ENCODE measurements around the gene WARS2. TPM values are rescaled to one million over a fixed set of nuclear protein-coding genes. Genes with fewer than 3 reads are reported as not detected.

WARS2 gene
- total RNA-seq, 1 experiment from 2014 or later, result 27.7 TPM

DNA sequence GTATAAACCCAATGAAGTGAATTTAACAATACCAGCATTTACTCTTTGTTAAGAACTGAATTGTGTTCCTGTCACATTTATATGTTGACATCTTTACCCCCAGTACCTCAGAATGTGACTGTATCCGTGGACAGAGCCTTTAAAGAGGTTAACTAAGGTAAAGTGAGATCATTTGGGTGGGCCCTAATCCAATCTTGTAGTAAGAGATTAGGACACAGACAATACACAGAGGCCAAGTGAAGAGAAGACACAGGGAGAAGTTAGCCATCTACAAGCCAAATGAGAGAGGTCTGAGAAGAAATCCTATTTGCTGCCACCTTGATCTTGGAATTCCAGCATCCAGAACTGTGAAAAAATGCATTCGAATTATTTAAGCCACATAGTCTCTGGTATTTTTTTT, 22.9 kb upstream of the WARS2 start:
- no peaks in the 10 kb centered on the region for H3K9me3 Mint-ChIP-seq (ENCODE audit: unreplicated experiment)
- peaks cover 62% of the 10 kb centered on the region for H3K36me3 Mint-ChIP-seq (ENCODE audit: insufficient read depth, unreplicated experiment)
- no peak overlapping the region for H3K27ac Mint-ChIP-seq (ENCODE audit: low read depth, unreplicated experiment)
- intact Hi-C loops (cut with micrococcal nuclease), result no loop called here
- no peak overlapping the region for H3K4me3 Mint-ChIP-seq (ENCODE audit: unreplicated experiment)
- no TSS peak for BruUV-seq (replicated peaks)
- CTCF ChIA-PET, result no interaction called here
- H3K27me3 Mint-ChIP-seq (ENCODE audit: insufficient read depth, unreplicated experiment), result no peaks in the 10 kb centered on the region
- no peaks in the 10 kb centered on the region for H3K4me1 Mint-ChIP-seq (ENCODE audit: insufficient read depth, unreplicated experiment)
- TF ChIP-seq, protein P1, sequence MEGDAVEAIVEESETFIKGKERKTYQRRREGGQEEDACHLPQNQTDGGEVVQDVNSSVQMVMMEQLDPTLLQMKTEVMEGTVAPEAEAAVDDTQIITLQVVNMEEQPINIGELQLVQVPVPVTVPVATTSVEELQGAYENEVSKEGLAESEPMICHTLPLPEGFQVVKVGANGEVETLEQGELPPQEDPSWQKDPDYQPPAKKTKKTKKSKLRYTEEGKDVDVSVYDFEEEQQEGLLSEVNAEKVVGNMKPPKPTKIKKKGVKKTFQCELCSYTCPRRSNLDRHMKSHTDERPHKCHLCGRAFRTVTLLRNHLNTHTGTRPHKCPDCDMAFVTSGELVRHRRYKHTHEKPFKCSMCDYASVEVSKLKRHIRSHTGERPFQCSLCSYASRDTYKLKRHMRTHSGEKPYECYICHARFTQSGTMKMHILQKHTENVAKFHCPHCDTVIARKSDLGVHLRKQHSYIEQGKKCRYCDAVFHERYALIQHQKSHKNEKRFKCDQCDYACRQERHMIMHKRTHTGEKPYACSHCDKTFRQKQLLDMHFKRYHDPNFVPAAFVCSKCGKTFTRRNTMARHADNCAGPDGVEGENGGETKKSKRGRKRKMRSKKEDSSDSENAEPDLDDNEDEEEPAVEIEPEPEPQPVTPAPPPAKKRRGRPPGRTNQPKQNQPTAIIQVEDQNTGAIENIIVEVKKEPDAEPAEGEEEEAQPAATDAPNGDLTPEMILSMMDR (IDR thresholded peaks at IDR 0.05; ENCODE audit: unreplicated experiment), result no peak
- no peak for DNase-seq (ENCODE audit: unreplicated experiment)
- POLR2A ChIA-PET, result no interaction called here

DNA sequence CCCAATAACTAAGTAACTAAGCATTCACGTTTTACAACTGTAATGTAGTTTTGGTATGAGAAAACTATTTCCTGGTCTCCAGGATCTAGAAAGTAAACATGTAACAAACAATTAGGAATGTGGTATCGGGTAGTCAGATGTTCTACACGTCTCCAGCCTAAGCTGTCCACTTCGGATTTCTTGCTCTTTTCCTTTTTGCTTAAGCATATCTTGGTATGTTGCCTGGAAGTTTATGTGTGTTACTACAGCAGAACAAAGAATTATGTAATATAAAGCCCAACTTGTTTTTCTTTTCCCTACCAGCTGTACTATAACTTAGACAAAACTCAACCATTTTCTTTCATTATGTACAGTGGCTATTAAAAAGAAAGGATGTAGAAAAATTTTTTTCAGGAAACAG, 20.4 kb upstream of the WARS2 start:
- BruUV-seq (replicated peaks), result no TSS peak

DNA sequence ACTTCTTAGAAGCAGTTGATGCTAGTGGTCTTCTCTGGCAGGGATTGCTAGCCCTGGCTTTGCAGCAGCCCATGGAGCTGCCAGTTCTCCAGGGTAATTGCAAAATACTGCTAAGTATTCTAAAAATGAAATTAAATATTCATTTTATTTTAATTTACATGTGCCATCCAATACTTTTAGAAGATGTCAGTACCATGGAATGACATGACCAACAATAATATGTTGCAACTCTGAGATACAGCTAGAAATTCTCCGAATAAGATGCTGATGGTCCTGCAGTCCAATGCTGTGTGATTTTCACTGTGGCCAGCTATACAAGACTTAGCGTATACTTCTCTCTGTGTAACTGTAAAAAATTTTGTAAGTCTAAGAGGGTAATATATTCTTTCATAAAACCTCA, 20.0 kb upstream of the WARS2 start:
- CTCF ChIA-PET, result interaction anchor here (0.5 to 0.6 kb wide), 3 partner anchors 11 to 21 kb away, joined by 3 read pairs; no protein-coding TSS in a partner anchor
- Mint-ChIP-seq H3K4me1 (ENCODE audit: insufficient read depth, unreplicated experiment) (no peaks in the 10 kb centered on the region), H3K27ac (ENCODE audit: low read depth, unreplicated experiment) (peak overlapping the region; percentile 19), H3K4me3 (ENCODE audit: unreplicated experiment) (no peak overlapping the region), H3K36me3 (ENCODE audit: insufficient read depth, unreplicated experiment) (peaks cover 84% of the 10 kb centered on the region), H3K27me3 (ENCODE audit: insufficient read depth, unreplicated experiment) (no peaks in the 10 kb centered on the region), H3K9me3 (ENCODE audit: unreplicated experiment) (peaks cover 7% of the 10 kb centered on the region)
- intact Hi-C loops (cut with micrococcal nuclease), result no loop called here
- POLR2A ChIA-PET, result no interaction called here
- TF ChIP-seq, protein P1 (IDR thresholded peaks at IDR 0.05; ENCODE audit: unreplicated experiment), result no peak
- no peak for DNase-seq (ENCODE audit: unreplicated experiment)
- no TSS peak for BruUV-seq (replicated peaks)

More for the DNA sequence above, 20.4 kb upstream of the WARS2 start:
- ChIA-PET CTCF (interaction anchor here (0.5 kb wide), 1 partner anchor 19 kb away, joined by 3 read pairs; no protein-coding TSS in a partner anchor), POLR2A (no interaction called here)
- no peak overlapping the region for H3K4me3 Mint-ChIP-seq (ENCODE audit: unreplicated experiment)
- no peaks in the 10 kb centered on the region for H3K4me1 Mint-ChIP-seq (ENCODE audit: insufficient read depth, unreplicated experiment)
- H3K27me3 Mint-ChIP-seq (ENCODE audit: insufficient read depth, unreplicated experiment), result no peaks in the 10 kb centered on the region
- H3K36me3 Mint-ChIP-seq (ENCODE audit: insufficient read depth, unreplicated experiment), result peaks cover 84% of the 10 kb centered on the region
- no peak for DNase-seq (ENCODE audit: unreplicated experiment)
- TF ChIP-seq, protein P1 (IDR thresholded peaks at IDR 0.05; ENCODE audit: unreplicated experiment), result no peak
- intact Hi-C loops (cut with micrococcal nuclease), result no loop called here
- H3K9me3 Mint-ChIP-seq (ENCODE audit: unreplicated experiment), result peaks cover 4% of the 10 kb centered on the region
- H3K27ac Mint-ChIP-seq (ENCODE audit: low read depth, unreplicated experiment), result peak overlapping the region; percentile 19

DNA sequence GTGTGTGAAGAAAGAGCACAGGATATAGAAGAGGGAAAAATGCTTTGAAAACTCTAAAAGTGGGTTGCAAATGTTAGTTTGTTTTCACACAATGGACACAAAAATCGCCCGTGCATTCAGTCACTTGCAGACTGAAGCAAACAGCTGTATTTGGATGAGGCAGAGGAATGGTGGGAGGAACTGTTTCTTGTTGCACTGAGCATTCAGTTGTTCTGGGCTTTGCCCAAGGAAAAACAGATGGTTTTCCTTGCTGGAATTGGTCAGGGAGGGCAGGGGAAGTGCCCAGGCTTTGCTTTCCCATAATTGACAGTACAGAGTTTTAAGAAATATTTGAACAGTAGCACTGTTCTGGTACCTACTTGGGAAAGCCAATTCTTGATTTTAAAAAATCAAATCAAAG, 19.5 kb upstream of the WARS2 start:
- H3K36me3 Mint-ChIP-seq (ENCODE audit: insufficient read depth, unreplicated experiment), result peaks cover 82% of the 10 kb centered on the region
- intact Hi-C loops (cut with micrococcal nuclease), result no loop called here
- H3K27ac Mint-ChIP-seq (ENCODE audit: low read depth, unreplicated experiment), result no peak overlapping the region
- peaks cover 7% of the 10 kb centered on the region for H3K9me3 Mint-ChIP-seq (ENCODE audit: unreplicated experiment)
- DNase-seq (ENCODE audit: unreplicated experiment), result no peak
- ChIA-PET POLR2A (no interaction called here), CTCF (interaction anchor here (0.6 kb wide), 2 partner anchors 11 to 21 kb away, joined by 3 read pairs; no protein-coding TSS in a partner anchor)
- no TSS peak for BruUV-seq (replicated peaks)
- no peaks in the 10 kb centered on the region for H3K27me3 Mint-ChIP-seq (ENCODE audit: insufficient read depth, unreplicated experiment)
- no peaks in the 10 kb centered on the region for H3K4me1 Mint-ChIP-seq (ENCODE audit: insufficient read depth, unreplicated experiment)
- TF ChIP-seq, protein P1 (IDR thresholded peaks at IDR 0.05; ENCODE audit: unreplicated experiment), result no peak
- H3K4me3 Mint-ChIP-seq (ENCODE audit: unreplicated experiment), result no peak overlapping the region
